SK-N-SH (cell line): ENCODE results near the gene MAS1L. TPM values are rescaled to one million over a fixed set of nuclear protein-coding genes. Genes with fewer than 3 reads are reported as not detected.

Source experiments
- CTCF ChIA-PET: fragments of 300-600, 350-600 bp; formaldehyde crosslinking; extraction: SDS; loops from one replicate; lab custom pipeline; 2021; lab: Yijun Ruan, JAX
- POLR2A ChIA-PET: fragments of 350-600 bp; sonication (Branson Sonifier 250); formaldehyde crosslinking; extraction: SDS; loops from one replicate; lab custom pipeline; 2020; ENCODE audit warnings: antibody characterized with exemption, inconsistent platforms; lab: Yijun Ruan, JAX
- DNase-seq: peaks from one replicate; pipeline ENCODE4 v3.0.0; 2012
- H2AFZ ChIP-seq: fragments of 200-600 bp; sonication (generic); 2 replicates; pipeline ENCODE4 v1.8.1; 2016; ENCODE audit warnings: antibody characterized with exemption, mild to moderate bottlenecking, low read depth
- H3F3A ChIP-seq: fragments of 200-600 bp; sonication (generic); replicated peaks from 2 replicates; pipeline ENCODE3; 2016; ENCODE audit warnings: antibody characterized with exemption, mild to moderate bottlenecking; ENCODE audit not compliant: insufficient read depth
- H3K27ac ChIP-seq, 2 experiments: fragments of 200-500 bp in 1 of 2; fragments of 200-600 bp in 1 of 2; sonication (Bioruptor generic) in 1 of 2; sonication (generic), shearing (Covaris generic) in 1 of 2; 2 replicates each; pipeline versions ENCODE4 v1.5.1 to v1.6.1; 2014 to 2016; ENCODE audit warnings: low read depth in 2 of 2, inconsistent platforms in 1 of 2, low read length in 1 of 2, mild to moderate bottlenecking in 1 of 2, mixed read lengths in 1 of 2
- H3K27me3 ChIP-seq: fragments of 200-600 bp; sonication (generic), shearing (Covaris generic); 2 replicates; pipeline ENCODE4 v1.6.1; 2016; ENCODE audit warnings: mixed run types; ENCODE audit not compliant: insufficient read depth
- H3K36me3 ChIP-seq, 2 experiments: fragments of 200-500 bp in 1 of 2; fragments of 200-600 bp in 1 of 2; sonication (Bioruptor generic) in 1 of 2; sonication (generic) in 1 of 2; replicated peaks in 1 of 2; 2 replicates each; pipeline versions ENCODE3 to v1.5.1; 2014 to 2016; ENCODE audit warnings: low read length in 1 of 2, mild to moderate bottlenecking in 1 of 2; ENCODE audit not compliant: insufficient read depth in 2 of 2, control insufficient read depth in 1 of 2
- H3K4me1 ChIP-seq, 2 experiments: fragments of 200-500 bp in 1 of 2; fragments of 200-600 bp in 1 of 2; sonication (Bioruptor generic) in 1 of 2; sonication (generic), shearing (Covaris generic) in 1 of 2; 2 replicates each; pipeline versions ENCODE4 v1.5.1 to v1.6.1; 2014 to 2016; ENCODE audit warnings: low read depth in 1 of 2, low read length in 1 of 2, mixed run types in 1 of 2; ENCODE audit not compliant: insufficient read depth in 2 of 2, control insufficient read depth in 1 of 2
- H3K4me2 ChIP-seq: fragments of 200-600 bp; sonication (generic), shearing (Covaris generic); 2 replicates; pipeline ENCODE4 v1.6.1; 2017; ENCODE audit warnings: mixed run types
- H3K4me3 ChIP-seq, 2 experiments: fragments of 200-500 bp in 1 of 2; fragments of 200-600 bp in 1 of 2; sonication (Bioruptor generic) in 1 of 2; sonication (generic), shearing (Covaris generic) in 1 of 2; 2 replicates each; pipeline versions ENCODE4 v1.5.1 to v1.8.1; 2014 to 2016; ENCODE audit warnings: low read depth in 2 of 2, inconsistent platforms in 1 of 2, low read length in 1 of 2, mild to moderate bottlenecking in 1 of 2, mixed read lengths in 1 of 2, moderate library complexity in 1 of 2
- H3K79me2 ChIP-seq: fragments of 200-600 bp; sonication (generic); 2 replicates; pipeline ENCODE4 v1.8.1; 2017; ENCODE audit warnings: mild to moderate bottlenecking; ENCODE audit not compliant: insufficient read depth
- H3K9ac ChIP-seq: fragments of 200-600 bp; sonication (generic); 2 replicates; pipeline ENCODE4 v1.6.1; 2017; ENCODE audit warnings: mixed run types
- H3K9me2 ChIP-seq: fragments of 200-600 bp; sonication (generic); 2 replicates; pipeline ENCODE4 v1.6.1; 2017; ENCODE audit warnings: mixed run types
- H3K9me3 ChIP-seq: fragments of 200-600 bp; sonication (generic); 2 replicates; pipeline ENCODE4 v1.6.1; 2017; ENCODE audit warnings: mixed run types, mild to moderate bottlenecking, moderate library complexity
- H4K20me1 ChIP-seq: fragments of 200-600 bp; sonication (generic); 2 replicates; pipeline ENCODE4 v1.6.1; 2017; ENCODE audit warnings: mild to moderate bottlenecking, mixed run types; ENCODE audit not compliant: insufficient read depth
- CHD2 ChIP-seq: fragments of 150-350 bp; IDR thresholded peaks from 2 replicates; pipeline ENCODE4 v1.6.1; 2018; ENCODE audit warnings: low read length; ENCODE audit not compliant: partially characterized antibody
- EP300 ChIP-seq, 2 experiments: IDR thresholded peaks; 2 replicates each; pipeline versions ENCODE4 v1.4.0 to v1.6.1; 2012; ENCODE audit warnings: borderline replicate concordance in 1 of 2, low read depth in 1 of 2, low read length in 1 of 2
- EZH2phosphoT487 ChIP-seq: fragments of 200-600 bp; sonication (generic); IDR thresholded peaks from 2 replicates; pipeline ENCODE4 v1.6.1; 2017; ENCODE audit warnings: low read depth, mixed run types, mild to moderate bottlenecking, antibody characterized with exemption, moderate library complexity, borderline replicate concordance
- MEF2A ChIP-seq: IDR thresholded peaks from 2 replicates; pipeline ENCODE4 v1.4.0; 2012; ENCODE audit warnings: low read depth, borderline replicate concordance
- RAD21 ChIP-seq: IDR thresholded peaks from 2 replicates; pipeline ENCODE4 v1.6.1; 2012; ENCODE audit warnings: mild to moderate bottlenecking, low read length
- RFX5 ChIP-seq: IDR thresholded peaks from 2 replicates; pipeline ENCODE4 v1.6.1; 2012; ENCODE audit warnings: mild to moderate bottlenecking, improper control_type of control experiment, low read length
- RXRA ChIP-seq: IDR thresholded peaks from 2 replicates; pipeline ENCODE4 v1.4.0; 2012; ENCODE audit warnings: low read depth, mild to moderate bottlenecking, borderline replicate concordance
- TAF1 ChIP-seq: IDR thresholded peaks from 2 replicates; pipeline ENCODE4 v1.6.1; 2012; ENCODE audit warnings: low read depth, mild to moderate bottlenecking, low read length, moderate library complexity, borderline replicate concordance
- TEAD4 ChIP-seq: IDR thresholded peaks from 2 replicates; pipeline ENCODE4 v1.4.0; 2012; ENCODE audit warnings: mild to moderate bottlenecking, borderline replicate concordance; ENCODE audit not compliant: insufficient read depth
- YY1 ChIP-seq: IDR thresholded peaks from 2 replicates; pipeline ENCODE4 v1.4.0; 2012; ENCODE audit warnings: low read depth, mild to moderate bottlenecking
- WGBS: methylation state at CpG from one replicate; pipeline ENCODE4 v1.1.6; 2017; ENCODE audit warnings: low lambda C conversion rate; 5-methylcytosine and 5-hydroxymethylcytosine counted together
- polyA plus RNA-seq, 3 experiments: library from polyadenylated mRNA; depleted of rRNA; stranded (reverse); fragments of >200 nt; gene quantifications; 2 replicates each; pipeline ENCODE4 v1.2.3, GENCODE V29; 2012
- TF ChIP-seq, protein P1 (sequence below): fragments of 150-350 bp; IDR thresholded peaks from 2 replicates; pipeline ENCODE4 v1.6.1; 2016; ENCODE audit warnings: mild to moderate bottlenecking, low read depth, low read length
- TF ChIP-seq, protein P2 (sequence below): IDR thresholded peaks from 2 replicates; pipeline ENCODE4 v1.4.0; 2012; ENCODE audit warnings: low read depth, borderline replicate concordance
- TF ChIP-seq, protein P3 (sequence below): IDR thresholded peaks from 2 replicates; pipeline ENCODE4 v1.4.0; 2012; ENCODE audit warnings: low read depth
- TF ChIP-seq, protein P4 (sequence below): IDR thresholded peaks from 2 replicates; pipeline ENCODE4 v1.4.0; 2012; ENCODE audit warnings: low read depth, borderline replicate concordance

MAS1L gene
- polyA plus RNA-seq, 1 of the 3 experiments (the other 2 are of a cell fraction): not detected

DNA sequence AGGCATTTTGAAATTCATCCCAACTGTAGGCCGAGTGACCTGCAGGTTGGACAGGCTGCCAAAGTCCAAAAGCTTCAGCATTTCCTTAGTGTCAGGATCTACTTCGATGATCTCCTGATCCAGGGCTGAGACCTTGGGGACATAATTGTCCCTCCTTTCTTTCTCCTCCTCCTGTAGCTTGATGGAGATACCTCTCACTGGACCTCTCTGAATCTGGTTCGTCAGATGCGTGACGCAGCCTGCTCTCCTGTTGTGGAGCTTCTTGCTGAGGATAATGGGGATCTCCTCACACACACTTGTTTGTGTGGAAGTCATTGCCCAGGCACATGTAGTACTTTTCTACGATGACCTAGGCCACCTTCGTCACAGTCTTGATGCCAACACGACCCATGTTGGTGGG lies 1.5 kb upstream of the MAS1L start:
- Histone ChIP-seq H3K79me2 (no peaks in the 10 kb centered on the region), H3K36me3 (no peaks in the 10 kb centered on the region), H3K4me1 (no peaks in the 10 kb centered on the region), H3K27me3 (no peaks in the 10 kb centered on the region; the same call in 1 of the 2 replicates), H2AFZ (no peak overlapping the region), H3K9ac (no peak overlapping the region), H3K9me2 (no peaks in the 10 kb centered on the region), H3K4me2 (no peak overlapping the region), H3K9me3 (no peaks in the 10 kb centered on the region), H3K27ac (no peak overlapping the region), H3K4me3 (no peak overlapping the region), H4K20me1 (no peaks in the 10 kb centered on the region), H3F3A (no peaks in the 10 kb centered on the region)
- no peak for DNase-seq
- ChIA-PET POLR2A (no interaction called here), CTCF (no interaction called here)
- TF ChIP-seq RXRA (no peak), RAD21 (no peak), YY1 (no peak), TAF1 (no peak), EZH2phosphoT487 (no peak)
- TF ChIP-seq, protein P1, sequence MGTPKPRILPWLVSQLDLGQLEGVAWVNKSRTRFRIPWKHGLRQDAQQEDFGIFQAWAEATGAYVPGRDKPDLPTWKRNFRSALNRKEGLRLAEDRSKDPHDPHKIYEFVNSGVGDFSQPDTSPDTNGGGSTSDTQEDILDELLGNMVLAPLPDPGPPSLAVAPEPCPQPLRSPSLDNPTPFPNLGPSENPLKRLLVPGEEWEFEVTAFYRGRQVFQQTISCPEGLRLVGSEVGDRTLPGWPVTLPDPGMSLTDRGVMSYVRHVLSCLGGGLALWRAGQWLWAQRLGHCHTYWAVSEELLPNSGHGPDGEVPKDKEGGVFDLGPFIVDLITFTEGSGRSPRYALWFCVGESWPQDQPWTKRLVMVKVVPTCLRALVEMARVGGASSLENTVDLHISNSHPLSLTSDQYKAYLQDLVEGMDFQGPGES: no peak
- TF ChIP-seq, protein P2, sequence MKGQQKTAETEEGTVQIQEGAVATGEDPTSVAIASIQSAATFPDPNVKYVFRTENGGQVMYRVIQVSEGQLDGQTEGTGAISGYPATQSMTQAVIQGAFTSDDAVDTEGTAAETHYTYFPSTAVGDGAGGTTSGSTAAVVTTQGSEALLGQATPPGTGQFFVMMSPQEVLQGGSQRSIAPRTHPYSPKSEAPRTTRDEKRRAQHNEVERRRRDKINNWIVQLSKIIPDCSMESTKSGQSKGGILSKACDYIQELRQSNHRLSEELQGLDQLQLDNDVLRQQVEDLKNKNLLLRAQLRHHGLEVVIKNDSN: no peak
- WGBS: 17% methylated on average over 8 of the region's 8 CpGs

DNA sequence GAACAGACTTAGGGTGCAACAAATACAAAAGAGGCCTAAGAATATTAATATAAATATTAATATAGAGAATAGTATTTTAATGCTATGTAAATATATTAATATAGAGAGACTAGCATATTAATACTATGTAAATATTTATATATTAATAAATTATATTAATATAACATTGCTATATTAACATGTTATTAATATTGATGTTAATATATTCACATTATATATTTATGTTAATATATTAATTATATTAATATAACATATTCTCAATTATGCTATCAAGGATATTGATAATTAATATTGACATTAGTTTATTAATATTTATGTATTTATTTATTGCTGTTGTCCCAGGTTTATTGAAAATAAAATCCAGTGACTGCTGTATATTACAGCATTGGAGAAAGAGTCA lies 1.1 kb upstream of the MAS1L start:
- Histone ChIP-seq H3F3A (no peaks in the 10 kb centered on the region), H3K27ac (no peak overlapping the region), H3K9me3 (no peaks in the 10 kb centered on the region), H3K36me3 (no peaks in the 10 kb centered on the region), H3K79me2 (no peaks in the 10 kb centered on the region), H3K4me3 (no peak overlapping the region), H2AFZ (no peak overlapping the region), H3K4me2 (no peak overlapping the region), H4K20me1 (no peaks in the 10 kb centered on the region), H3K4me1 (no peaks in the 10 kb centered on the region; a peak in 1 of 4 replicates), H3K9ac (no peak overlapping the region), H3K9me2 (no peaks in the 10 kb centered on the region), H3K27me3 (no peaks in the 10 kb centered on the region; the same call in 1 of the 2 replicates)
- POLR2A ChIA-PET: no interaction called here
- no peak for DNase-seq
- CTCF ChIA-PET: no interaction called here
- TF ChIP-seq MEF2A (no peak), RFX5 (no peak), CHD2 (no peak), EZH2phosphoT487 (no peak), TEAD4 (no peak), EP300 (IDR thresholded peaks at IDR 0.05; ENCODE audit: borderline replicate concordance in 1 of 2, low read depth in 1 of 2, low read length in 1 of 2) (no peak)
- TF ChIP-seq, protein P3, sequence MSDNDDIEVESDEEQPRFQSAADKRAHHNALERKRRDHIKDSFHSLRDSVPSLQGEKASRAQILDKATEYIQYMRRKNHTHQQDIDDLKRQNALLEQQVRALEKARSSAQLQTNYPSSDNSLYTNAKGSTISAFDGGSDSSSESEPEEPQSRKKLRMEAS: no peak
- TF ChIP-seq, protein P4, sequence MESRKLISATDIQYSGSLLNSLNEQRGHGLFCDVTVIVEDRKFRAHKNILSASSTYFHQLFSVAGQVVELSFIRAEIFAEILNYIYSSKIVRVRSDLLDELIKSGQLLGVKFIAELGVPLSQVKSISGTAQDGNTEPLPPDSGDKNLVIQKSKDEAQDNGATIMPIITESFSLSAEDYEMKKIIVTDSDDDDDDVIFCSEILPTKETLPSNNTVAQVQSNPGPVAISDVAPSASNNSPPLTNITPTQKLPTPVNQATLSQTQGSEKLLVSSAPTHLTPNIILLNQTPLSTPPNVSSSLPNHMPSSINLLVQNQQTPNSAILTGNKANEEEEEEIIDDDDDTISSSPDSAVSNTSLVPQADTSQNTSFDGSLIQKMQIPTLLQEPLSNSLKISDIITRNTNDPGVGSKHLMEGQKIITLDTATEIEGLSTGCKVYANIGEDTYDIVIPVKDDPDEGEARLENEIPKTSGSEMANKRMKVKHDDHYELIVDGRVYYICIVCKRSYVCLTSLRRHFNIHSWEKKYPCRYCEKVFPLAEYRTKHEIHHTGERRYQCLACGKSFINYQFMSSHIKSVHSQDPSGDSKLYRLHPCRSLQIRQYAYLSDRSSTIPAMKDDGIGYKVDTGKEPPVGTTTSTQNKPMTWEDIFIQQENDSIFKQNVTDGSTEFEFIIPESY: no peak
